GM18909 (cell line): Measurements from ENCODE around the gene MBD2.

Experiments
- ATAC-seq: cut with Tn5 transposase; IDR thresholded peaks from one replicate; pipeline ENCODE4 v1.9.1; 2021; ENCODE audit warnings: mild to moderate bottlenecking; ENCODE audit not compliant: unreplicated experiment, poor library complexity

MBD2 gene

GRCh38 chr18:54116541-54117257 lies 107.8 kb downstream of the MBD2 start:
- ATAC-seq = no peak

- ATAC-seq = no peak
These were observed 112.1 kb downstream of the MBD2 start for GRCh38 chr18:54112356-54112755.

GRCh38 chr18:54109131-54109683 lies 115.3 kb downstream of the MBD2 start:
- no peak for ATAC-seq

GRCh38 chr18:54102123-54102522 lies 122.3 kb downstream of the MBD2 start:
- ATAC-seq = no peak
